ENCODE measurements around the gene PTHLH.

- TF ChIP-seq YY1 (IDR thresholded peaks at IDR 0.05; ENCODE audit: insufficient read depth, insufficient read length), result no peak
- no peak for TF ChIP-seq ZNF274 (IDR thresholded peaks at IDR 0.05; ENCODE audit: low read depth, low read length)
- no peak for TF ChIP-seq SUZ12 (IDR thresholded peaks at IDR 0.05; ENCODE audit: extremely low read depth, insufficient read depth, insufficient read length)
These were observed 2.0 kb downstream of the PTHLH start for GRCh38 chr12:27970401-27971120.

Data from NT2/D1 (cell line).